ENCODE data around the gene LRRC3B. TPM values are rescaled to one million over a fixed set of nuclear protein-coding genes. Genes with fewer than 3 reads are reported as not detected.

Gene LRRC3B
- total RNA-seq, 1 donor from 2014 or later = 0.45 TPM

DNA sequence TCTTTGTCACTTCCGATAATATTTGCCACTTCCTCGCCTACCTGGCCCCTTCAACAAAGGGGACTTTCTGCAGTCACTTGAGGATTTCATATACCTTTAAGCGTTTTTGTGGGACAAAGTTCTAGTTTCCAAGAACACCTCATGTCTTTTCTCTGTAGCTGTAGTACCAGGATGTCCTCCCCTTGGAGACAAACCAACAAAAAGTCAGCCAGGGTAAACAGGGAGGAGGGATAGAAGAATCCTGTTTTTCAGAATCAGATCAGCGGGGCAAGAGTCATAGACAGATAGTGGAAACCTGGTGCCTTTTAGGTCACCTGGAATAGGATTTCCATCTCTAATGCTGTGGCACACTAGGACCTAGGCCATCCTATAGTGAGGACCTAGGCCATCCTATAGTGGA lies 4.5 kb downstream of the LRRC3B start:
- DNase-seq (ENCODE audit: low spot score) = no peak
- ATAC-seq = no peak
- intact Hi-C loops (cut with DNase I) = no loop called here

DNA sequence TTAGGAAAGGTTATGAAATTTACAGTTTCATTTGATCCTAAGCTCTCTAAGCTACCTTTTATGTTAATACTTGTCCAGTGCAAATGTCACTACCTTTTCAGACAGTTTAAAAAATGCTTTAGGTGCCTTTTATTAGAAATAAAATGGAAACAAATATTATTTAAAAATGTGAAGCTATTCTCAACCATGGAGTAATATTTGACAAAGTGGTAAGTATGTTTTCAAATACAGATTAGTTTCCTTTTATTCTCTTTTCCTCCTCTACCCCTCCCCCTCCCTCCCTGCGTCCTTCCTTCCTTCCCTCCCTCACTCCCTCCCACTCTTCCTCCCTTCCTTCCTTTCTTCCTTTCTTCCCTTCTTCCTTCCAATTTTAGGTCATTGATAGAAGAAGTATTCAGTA lies 6.3 kb downstream of the LRRC3B start:
- ATAC-seq (no peak), DNase-seq (ENCODE audit: low spot score) (no peak)
- intact Hi-C loops (cut with DNase I) = no loop called here

GRCh38 chr3:26630669-26631389 lies 8.3 kb downstream of the LRRC3B start:
- no peak for DNase-seq (ENCODE audit: low spot score)
- ATAC-seq = no peak
- intact Hi-C loops (cut with DNase I) = no loop called here

GRCh38 chr3:26631390-26631738 lies 8.8 kb downstream of the LRRC3B start:
- DNase-seq (ENCODE audit: low spot score) = no peak

DNA sequence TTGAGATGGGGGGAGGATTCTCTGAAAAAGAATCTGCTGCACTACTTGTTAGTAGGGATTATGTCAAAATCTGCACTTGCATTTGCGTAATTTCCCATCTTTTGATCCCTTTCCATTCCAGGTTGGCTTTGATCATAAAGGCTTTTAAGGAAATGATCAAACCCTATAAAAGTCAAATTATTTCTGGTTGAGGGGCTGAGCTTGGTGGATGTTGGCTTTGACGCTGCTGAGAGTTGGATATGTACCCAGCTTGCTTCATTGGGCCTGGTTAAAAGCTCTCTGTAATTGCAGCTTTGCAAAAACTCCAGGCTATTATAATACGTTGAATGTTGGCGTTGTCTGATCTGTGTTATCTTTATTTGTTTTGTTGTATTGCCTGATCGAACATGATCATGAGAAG lies 12.0 kb downstream of the LRRC3B start:
- DNase-seq (ENCODE audit: low spot score) (no peak), ATAC-seq (no peak)
- intact Hi-C loops (cut with DNase I) = no loop called here

More at GRCh38 chr3:26631390-26631738, 8.8 kb downstream of the LRRC3B start:
- ATAC-seq = no peak
- intact Hi-C loops (cut with DNase I) = no loop called here

DNA sequence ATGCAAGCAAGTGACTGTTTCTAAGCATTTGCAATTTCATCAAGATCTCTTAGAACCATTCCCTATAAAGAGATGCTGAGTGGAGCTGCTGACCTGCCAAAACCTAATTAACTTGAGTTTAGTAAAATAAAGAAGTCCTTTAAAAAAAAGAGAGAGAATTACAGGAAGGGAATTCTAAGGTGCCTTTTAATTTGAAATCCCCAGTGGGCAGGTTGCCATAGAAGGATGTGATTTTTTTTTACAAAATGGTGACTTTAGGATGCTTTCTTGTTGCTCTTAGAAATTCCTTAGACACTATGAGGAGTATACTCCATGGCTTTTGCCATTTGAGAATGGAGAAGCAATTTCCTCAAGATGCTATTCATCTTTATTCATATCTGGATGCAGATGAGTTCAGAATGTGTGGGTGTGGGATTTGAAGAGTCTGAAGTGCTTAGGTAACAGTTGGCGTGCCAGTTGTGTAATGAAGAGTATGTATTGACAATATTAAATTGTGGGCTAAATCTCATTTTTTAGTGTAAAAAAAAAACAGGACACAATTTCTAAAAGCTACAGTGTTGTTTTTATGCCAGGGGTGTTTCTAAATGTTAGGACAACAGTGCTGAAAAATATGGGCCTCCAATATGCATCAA lies 13.6 kb downstream of the LRRC3B start:
- DNase-seq (ENCODE audit: low spot score) = no peak
- no peak for ATAC-seq
- intact Hi-C loops (cut with DNase I) = no loop called here

- no peak for DNase-seq (ENCODE audit: low spot score)
- no peak for ATAC-seq
- intact Hi-C loops (cut with DNase I) = no loop called here
These were observed 15.1 kb downstream of the LRRC3B start for GRCh38 chr3:26637698-26638097.

- ATAC-seq (no peak), DNase-seq (ENCODE audit: low spot score) (no peak)
- intact Hi-C loops (cut with DNase I) = no loop called here
These were observed 15.5 kb downstream of the LRRC3B start for GRCh38 chr3:26638113-26638512.

DNA sequence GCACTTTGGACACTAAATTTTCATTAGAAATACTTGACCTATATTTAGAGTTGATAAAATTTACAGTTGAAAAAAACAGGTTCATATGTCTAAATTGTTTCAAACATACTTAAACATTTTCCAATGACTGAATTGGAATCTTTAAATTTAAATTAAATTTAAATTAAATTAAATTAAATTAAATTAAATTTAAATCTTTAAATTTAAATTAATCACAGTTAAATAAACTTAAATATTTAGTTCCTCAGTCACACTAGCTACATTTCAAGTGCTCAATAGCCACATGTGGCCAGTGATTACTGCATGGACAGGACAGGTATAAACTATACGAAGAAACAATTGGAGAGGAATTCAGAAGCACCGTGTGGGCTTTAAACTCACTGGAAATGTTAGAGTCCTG lies 16.8 kb downstream of the LRRC3B start:
- ATAC-seq (no peak), DNase-seq (ENCODE audit: low spot score) (no peak)
- intact Hi-C loops (cut with DNase I) = no loop called here

DNA sequence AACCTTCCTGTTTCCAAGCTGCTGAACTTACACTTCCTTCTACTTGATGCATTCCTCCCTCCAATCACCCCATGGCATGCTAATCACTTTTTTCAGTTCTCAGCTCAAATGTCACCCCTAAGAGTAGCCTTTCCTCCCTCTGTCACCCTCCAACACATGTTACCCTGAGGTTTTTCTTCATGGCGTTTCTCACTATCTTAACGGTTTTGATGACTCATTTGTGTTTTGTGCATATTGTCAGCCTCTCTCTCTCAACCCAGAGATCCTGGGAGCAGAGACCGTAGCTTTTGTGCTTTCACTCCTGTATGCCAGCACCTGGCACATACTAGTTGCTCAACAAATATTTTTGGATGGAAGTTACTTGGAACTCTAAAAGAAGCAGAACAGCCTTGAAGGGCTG lies 24.5 kb downstream of the LRRC3B start:
- intact Hi-C loops (cut with DNase I) = no loop called here
- no peak for ATAC-seq
- DNase-seq (ENCODE audit: low spot score) = no peak

DNA sequence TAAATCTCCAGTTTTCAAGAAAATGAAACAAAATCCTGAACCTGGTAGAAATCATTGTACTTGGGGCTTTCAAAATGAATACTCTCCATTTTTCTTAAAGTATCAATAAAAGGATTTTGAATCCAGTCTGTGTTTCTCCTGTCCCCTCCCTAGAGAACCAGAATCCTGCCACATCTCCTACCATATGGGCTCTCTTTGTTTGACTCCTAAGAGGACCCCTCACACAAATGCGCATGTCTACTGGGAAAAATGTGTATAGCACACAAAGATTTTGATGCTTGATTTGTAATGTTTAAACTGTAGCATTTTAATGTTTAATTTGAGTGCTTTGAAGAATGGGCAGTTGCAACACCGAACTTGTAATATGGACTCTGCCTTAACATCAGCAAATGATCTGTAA lies 25.9 kb downstream of the LRRC3B start:
- no peak for ATAC-seq
- DNase-seq (ENCODE audit: low spot score) = no peak
- intact Hi-C loops (cut with DNase I) = no loop called here

GRCh38 chr3:26652164-26652563 lies 29.6 kb downstream of the LRRC3B start:
- ATAC-seq (no peak), DNase-seq (ENCODE audit: low spot score) (no peak)
- intact Hi-C loops (cut with DNase I) = no loop called here

DNA sequence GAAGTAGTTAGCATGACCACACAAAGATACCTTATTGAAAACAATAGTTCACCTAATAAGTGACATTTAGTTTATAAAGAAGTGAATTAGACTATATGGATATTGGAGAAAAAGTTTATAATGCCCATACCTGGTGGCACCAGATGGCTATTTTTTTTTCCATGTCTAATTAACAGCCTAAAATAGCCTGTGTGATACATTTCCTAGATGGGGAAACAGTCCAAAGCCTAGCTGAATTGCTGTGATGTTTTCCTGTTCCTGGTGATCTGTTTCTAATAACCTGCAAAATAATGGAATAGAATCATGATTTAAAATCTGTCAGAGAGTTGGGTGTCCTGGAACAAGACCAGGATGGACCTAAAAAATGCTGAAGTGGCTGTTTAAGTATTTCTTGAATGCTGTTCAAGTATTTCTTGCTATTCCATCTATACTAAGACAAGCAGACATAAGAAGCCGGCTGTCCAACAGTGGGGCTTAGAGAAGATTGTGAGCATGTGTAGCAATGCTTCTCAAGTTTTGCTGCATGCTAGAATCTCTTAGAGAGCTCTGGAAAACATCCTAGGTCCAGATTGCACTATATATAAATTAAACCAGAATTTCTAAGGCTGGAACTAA lies 31.3 kb downstream of the LRRC3B start:
- DNase-seq (ENCODE audit: low spot score) (no peak), ATAC-seq (no peak)
- intact Hi-C loops (cut with DNase I) = no loop called here

GRCh38 chr3:26655231-26655630 lies 32.7 kb downstream of the LRRC3B start:
- intact Hi-C loops (cut with DNase I) = no loop called here
- DNase-seq (ENCODE audit: low spot score) = no peak
- no peak for ATAC-seq

DNA sequence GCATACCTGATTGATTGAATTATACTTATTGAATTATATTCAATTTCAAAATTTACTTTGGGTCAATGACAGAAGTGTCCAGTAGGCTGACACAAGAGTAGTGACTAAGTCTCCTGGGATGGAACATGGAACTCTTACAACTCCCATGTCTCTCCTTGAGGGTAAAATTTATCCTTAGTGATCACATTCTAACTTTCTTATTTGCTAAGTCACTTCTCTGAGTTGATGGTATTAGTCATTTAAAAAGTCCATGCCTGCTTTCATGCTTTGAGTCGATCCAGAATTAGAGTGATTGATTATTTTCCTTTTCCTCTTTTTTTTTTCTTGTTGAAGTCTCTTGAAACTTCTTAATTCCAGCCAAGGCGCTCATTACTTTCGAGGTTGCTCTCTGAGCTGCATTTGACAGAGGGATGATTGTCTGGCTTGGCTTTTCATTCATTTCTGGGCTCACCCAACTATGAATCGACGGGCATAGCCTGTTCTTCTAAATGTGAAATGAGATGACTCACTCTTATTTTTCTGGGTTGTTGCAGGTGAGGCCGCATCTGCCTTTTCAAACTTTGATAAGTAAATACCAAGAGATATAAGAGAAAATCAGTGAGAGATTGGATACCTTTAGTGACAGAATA lies 34.9 kb downstream of the LRRC3B start:
- intact Hi-C loops (cut with DNase I) = no loop called here
- DNase-seq (ENCODE audit: low spot score) (no peak), ATAC-seq (no peak)

GRCh38 chr3:26668171-26668570 lies 45.6 kb downstream of the LRRC3B start:
- intact Hi-C loops (cut with DNase I) = no loop called here
- no peak for ATAC-seq
- DNase-seq (ENCODE audit: low spot score) = no peak

DNA sequence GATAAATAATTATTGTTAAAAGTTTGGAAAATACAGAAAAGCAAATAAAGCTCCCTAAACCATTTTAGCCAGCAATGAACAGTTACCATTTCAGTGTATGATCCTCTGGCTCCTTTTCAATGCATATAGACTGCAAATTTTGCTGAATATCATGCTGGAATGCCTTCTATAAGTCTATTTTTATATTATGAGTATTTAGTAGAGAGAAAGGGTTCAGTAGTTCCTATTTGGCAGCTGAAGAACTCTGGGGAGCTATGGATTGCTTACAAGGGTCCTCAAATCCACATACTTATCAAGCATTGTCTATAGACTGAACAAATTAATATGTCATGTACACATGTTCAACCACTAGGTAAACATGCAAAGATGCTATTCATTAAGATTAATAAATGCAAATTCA lies 46.1 kb downstream of the LRRC3B start:
- no peak for ATAC-seq

DNA sequence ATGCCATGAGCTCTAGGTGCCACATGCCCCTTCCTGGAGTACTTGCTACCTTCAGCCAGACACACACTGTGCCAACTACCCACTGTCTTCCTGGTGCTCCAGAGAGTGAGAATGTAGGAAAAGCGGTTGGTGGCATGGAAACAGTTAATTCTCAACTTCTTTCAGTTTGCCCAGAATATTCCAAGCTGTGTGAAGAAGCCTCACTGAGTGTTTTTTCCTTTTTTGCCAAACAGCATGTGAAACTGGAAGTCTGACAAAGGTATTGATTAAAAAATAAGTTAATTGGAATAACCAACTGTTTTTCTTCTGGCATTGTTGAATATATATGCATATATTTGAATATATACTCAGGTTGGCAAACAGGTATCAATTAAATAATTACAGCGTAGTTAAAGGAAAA lies 52.8 kb downstream of the LRRC3B start:
- ATAC-seq (no peak), DNase-seq (ENCODE audit: low spot score) (no peak)
- intact Hi-C loops (cut with DNase I) = no loop called here

More for the DNA sequence above, 46.1 kb downstream of the LRRC3B start:
- intact Hi-C loops (cut with DNase I) = no loop called here
- no peak for DNase-seq (ENCODE audit: low spot score)

DNA sequence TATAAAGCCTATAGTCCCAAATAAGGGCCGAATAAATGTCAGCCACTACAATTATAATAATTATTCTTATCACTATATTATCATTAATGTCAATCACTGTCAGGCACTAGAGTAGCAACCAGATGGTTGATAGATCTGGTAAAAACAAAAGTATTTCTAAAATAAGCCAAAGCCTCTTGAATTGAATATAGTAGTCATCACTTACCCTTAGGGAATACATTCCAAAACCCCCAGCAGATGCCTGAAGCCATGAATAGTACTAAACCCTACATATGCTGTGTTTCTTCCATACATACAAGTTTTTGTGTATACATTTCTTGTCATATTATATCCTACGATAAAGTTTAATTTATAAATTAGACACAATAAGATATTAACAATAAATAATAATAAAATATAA lies 59.1 kb downstream of the LRRC3B start:
- DNase-seq (ENCODE audit: low spot score) (no peak), ATAC-seq (no peak)
- intact Hi-C loops (cut with DNase I) = no loop called here

DNA sequence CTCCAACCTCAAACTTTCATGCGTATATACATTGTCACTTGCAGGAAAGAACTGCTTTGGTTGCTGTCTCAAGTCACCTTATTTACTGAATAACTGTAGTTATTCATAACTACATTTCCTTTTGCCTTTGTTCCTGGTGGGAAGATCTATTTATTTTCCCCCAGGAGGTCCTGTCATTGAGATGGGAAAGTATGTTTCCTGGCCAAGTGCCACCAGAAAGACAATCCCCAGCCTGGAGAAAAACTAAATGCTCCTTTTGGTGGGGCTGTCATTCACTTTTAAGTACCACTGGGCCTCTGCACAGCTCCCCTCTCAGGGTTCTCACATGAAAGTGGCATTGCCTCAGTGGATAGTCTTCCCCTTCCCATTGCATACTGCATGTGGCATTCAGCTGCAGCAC lies 59.8 kb downstream of the LRRC3B start:
- no peak for DNase-seq (ENCODE audit: low spot score)
- no peak for ATAC-seq
- intact Hi-C loops (cut with DNase I) = no loop called here

Data from sciatic nerve (tissue), 2 donors.